IMR-90 (cell line): Measurements from ENCODE around the gene ENO3. TPM values are rescaled to one million over a fixed set of nuclear protein-coding genes. Genes with fewer than 3 reads are reported as not detected.

Source experiments
- ATAC-seq: fragments of 200-7000 bp; cut with Tn5 transposase; 2 replicates; pipeline ENCODE4 v1.9.1; 2020; ENCODE audit warnings: low read depth, mild to moderate bottlenecking, moderate library complexity
- BruUV-seq: library from RNA; stranded (reverse); fragments of 400-500 nt; replicated peaks from 2 replicates; lab custom pipeline; 2021; lab: Mats Ljungman, UMichigan
- CTCF ChIA-PET: fragments of 300-600 bp; formaldehyde crosslinking; extraction: SDS; loops from one replicate; lab custom pipeline; 2021; ENCODE audit warnings: antibody characterized with exemption; lab: Yijun Ruan, JAX
- POLR2A ChIA-PET: fragments of 300-600 bp; sonication (Branson Sonifier 250); formaldehyde crosslinking; loops from one replicate; lab custom pipeline; 2022; ENCODE audit warnings: antibody characterized with exemption; ENCODE audit not compliant: unreplicated experiment; lab: Charles Lee
- DNase-seq: peaks from one replicate; pipeline ENCODE4 v3.0.0; 2013
- H2AFZ ChIP-seq: replicated peaks from 2 replicates; pipeline ENCODE3; 2013; ENCODE audit warnings: low read length, mild to moderate bottlenecking; ENCODE audit not compliant: poor library complexity
- H2AK5ac ChIP-seq: 2 replicates; pipeline ENCODE4 v1.6.1; 2013; ENCODE audit warnings: low read depth, low read length, inconsistent platforms
- H2AK9ac ChIP-seq: replicated peaks from 2 replicates; pipeline ENCODE3; 2013; ENCODE audit warnings: mild to moderate bottlenecking, low read depth, low read length, moderate library complexity; ENCODE audit not compliant: poor library complexity
- H2BK120ac ChIP-seq: 2 replicates; pipeline ENCODE4 v1.6.1; 2013; ENCODE audit warnings: low read depth, low read length, inconsistent platforms
- H2BK15ac ChIP-seq: 3 replicates; pipeline ENCODE4 v1.6.1; 2013; ENCODE audit warnings: low read depth, low read length, inconsistent platforms
- H2BK20ac ChIP-seq: 2 replicates; pipeline ENCODE4 v1.6.1; 2013; ENCODE audit warnings: low read depth, mild to moderate bottlenecking, inconsistent platforms, low read length, moderate library complexity
- H2BK5ac ChIP-seq: 2 replicates; pipeline ENCODE4 v1.6.1; 2013; ENCODE audit warnings: mild to moderate bottlenecking, low read depth, low read length, inconsistent platforms; ENCODE audit not compliant: poor library complexity, severe bottlenecking
- H3K14ac ChIP-seq: replicated peaks from 2 replicates; pipeline ENCODE4 v1.6.1; 2013; ENCODE audit warnings: low read depth, low read length, inconsistent platforms
- H3K18ac ChIP-seq: 2 replicates; pipeline ENCODE4 v1.6.1; 2013; ENCODE audit warnings: low read depth, low read length, control low read depth
- H3K23ac ChIP-seq: 2 replicates; pipeline ENCODE4 v1.6.1; 2013; ENCODE audit warnings: low read depth, low read length, inconsistent platforms
- H3K27ac ChIP-seq: 2 replicates; pipeline ENCODE4 v1.5.1; 2013; ENCODE audit warnings: mild to moderate bottlenecking, control low read depth, low read length; ENCODE audit not compliant: insufficient read depth
- H3K27me3 ChIP-seq: 2 replicates; pipeline ENCODE4 v1.6.1; 2013; ENCODE audit warnings: low read length; ENCODE audit not compliant: control insufficient read depth, insufficient read depth
- H3K36me3 ChIP-seq: 2 replicates; pipeline ENCODE4 v1.6.1; 2013; ENCODE audit warnings: low read length, mixed read lengths; ENCODE audit not compliant: control insufficient read depth, insufficient read depth
- H3K4ac ChIP-seq: 2 replicates; pipeline ENCODE4 v1.6.1; 2013; ENCODE audit warnings: low read depth, low read length, inconsistent platforms
- H3K4me1 ChIP-seq: 2 replicates; pipeline ENCODE4 v1.6.1; 2013; ENCODE audit warnings: low read length, mixed read lengths; ENCODE audit not compliant: control insufficient read depth, insufficient read depth
- H3K4me2 ChIP-seq: 2 replicates; pipeline ENCODE4 v1.6.1; 2013; ENCODE audit warnings: low read depth, mild to moderate bottlenecking, control low read depth, low read length, moderate library complexity
- H3K4me3 ChIP-seq: 2 replicates; pipeline ENCODE4 v1.5.1; 2013; ENCODE audit warnings: low read depth, mild to moderate bottlenecking, control low read depth, low read length, moderate library complexity; ENCODE audit not compliant: insufficient read depth
- H3K56ac ChIP-seq: 2 replicates; pipeline ENCODE4 v1.6.1; 2013; ENCODE audit warnings: low read length, inconsistent platforms; ENCODE audit not compliant: insufficient read depth; ENCODE audit errors: extremely low read depth
- H3K79me1 ChIP-seq, 2 experiments: 2 replicates each; pipeline ENCODE4 v1.6.1; 2013; ENCODE audit warnings: low read length in 2 of 2, inconsistent platforms in 1 of 2, low read depth in 1 of 2
- H3K9ac ChIP-seq: 2 replicates; pipeline ENCODE4 v1.6.1; 2013; ENCODE audit warnings: low read depth, low read length, control low read depth
- H3K9me1 ChIP-seq: 2 replicates; pipeline ENCODE4 v1.6.1; 2013; ENCODE audit warnings: low read length, inconsistent platforms; ENCODE audit not compliant: insufficient read depth
- H3K9me3 ChIP-seq: 2 replicates; pipeline ENCODE4 v1.6.1; 2013; ENCODE audit warnings: low read length; ENCODE audit not compliant: control insufficient read depth, insufficient read depth
- H4K20me1 ChIP-seq: 2 replicates; pipeline ENCODE4 v1.6.1; 2013; ENCODE audit warnings: low read length, inconsistent platforms; ENCODE audit not compliant: insufficient read depth
- H4K5ac ChIP-seq: 2 replicates; pipeline ENCODE4 v1.6.1; 2013; ENCODE audit warnings: mild to moderate bottlenecking, low read depth, low read length, control low read depth
- H4K8ac ChIP-seq, 2 experiments: 2 replicates each; pipeline ENCODE4 v1.6.1; 2013; ENCODE audit warnings: low read depth in 2 of 2, low read length in 2 of 2, control low read depth in 1 of 2, inconsistent platforms in 1 of 2
- H4K91ac ChIP-seq: 2 replicates; pipeline ENCODE4 v1.6.1; 2013; ENCODE audit warnings: low read depth, low read length, inconsistent platforms; ENCODE audit not compliant: insufficient read depth
- MAZ ChIP-seq: IDR thresholded peaks from 2 replicates; pipeline ENCODE4 v1.6.1; 2012; ENCODE audit warnings: low read depth, mild to moderate bottlenecking, low read length, improper control_type of control experiment, moderate library complexity, borderline replicate concordance
- MXI1 ChIP-seq: IDR thresholded peaks from 2 replicates; pipeline ENCODE4 v1.6.1; 2012; ENCODE audit warnings: low read depth, mild to moderate bottlenecking, low read length, moderate library complexity, borderline replicate concordance
- POLR2A ChIP-seq: IDR thresholded peaks from 2 replicates; pipeline ENCODE4 v1.6.1; 2012; ENCODE audit warnings: mild to moderate bottlenecking, low read depth, low read length
- RAD21 ChIP-seq: IDR thresholded peaks from 2 replicates; pipeline ENCODE4 v1.6.1; 2012; ENCODE audit warnings: low read length, improper control_type of control experiment
- RFX5 ChIP-seq: IDR thresholded peaks from 2 replicates; pipeline ENCODE4 v1.8.0; 2012; ENCODE audit warnings: low read depth, mild to moderate bottlenecking, low read length, moderate library complexity
- SMC3 ChIP-seq: fragments of 150-350 bp; IDR thresholded peaks from 2 replicates; pipeline ENCODE4 v1.6.1; 2016; ENCODE audit warnings: low read depth, mild to moderate bottlenecking, antibody characterized with exemption, low read length, moderate library complexity
- WGBS, 2 experiments: methylation state at CpG; one replicate each; pipeline versions ENCODE4 v1.1.5 to v1.1.7; 2013; ENCODE audit warnings: missing lambda C conversion rate in 2 of 2; ENCODE audit not compliant: insufficient read length in 1 of 2; ENCODE audit errors: extremely low coverage in 2 of 2; 5-methylcytosine and 5-hydroxymethylcytosine counted together
- dilution Hi-C: fragments of 300-500 bp; cut with HindIII; formaldehyde crosslinking; loops from one replicate; pipeline ENCODE4 v1.14.3; 2018; ENCODE audit warnings: low sequenced_read_pairs; ENCODE audit not compliant: unreplicated experiment
- in situ Hi-C: fragments of 300-500 bp; cut with MboI; formaldehyde crosslinking; loops from 3 replicates; pipeline ENCODE4 v1.14.3; 2019; ENCODE audit warnings: low sequenced_read_pairs, inconsistent platforms, mixed read lengths
- intact Hi-C: fragments of 100-400 bp; cut with micrococcal nuclease; formaldehyde crosslinking; loops from 2 replicates; pipeline ENCODE4 v1.10.0; 2022
- polyA plus RNA-seq, 3 experiments: library from polyadenylated mRNA; depleted of rRNA; stranded (reverse); fragments of >200 nt; gene quantifications; 2 replicates each; pipeline ENCODE4 v1.2.3, GENCODE V29; 2012; ENCODE audit warnings: low replicate concordance in 1 of 3
- total RNA-seq: library from RNA; depleted of rRNA; stranded (reverse); fragments of >200 nt; gene quantifications from 2 replicates; pipeline ENCODE4 v1.2.3, GENCODE V29; 2012
- TF ChIP-seq, protein P1 (sequence below): fragments of 150-350 bp; IDR thresholded peaks from 2 replicates; pipeline ENCODE4 v1.6.1; 2016; ENCODE audit warnings: low read depth, mild to moderate bottlenecking, low read length, moderate library complexity, borderline replicate concordance
- TF ChIP-seq, protein P2 (sequence below): conservative IDR thresholded peaks from 2 replicates; pipeline ENCODE4 v1.5.1; 2012; ENCODE audit warnings: mild to moderate bottlenecking, low read depth, low read length, improper control_type of control experiment

The ENO3 gene
- total and polyA plus RNA-seq, 2 of the 4 experiments (the other 2 are of a cell fraction): 1.4 to 5.1 TPM

- dilution Hi-C loops: no loop called here
Measured at GRCh38 chr17:4942760-4943508, 8.0 kb upstream of the ENO3 start.

More at GRCh38 chr17:4942760-4943508, 8.0 kb upstream of the ENO3 start:
- Histone ChIP-seq H3K36me3 (peaks cover 46% of the 10 kb centered on the region), H2AK9ac (no peak overlapping the region), H4K20me1 (peaks cover 66% of the 10 kb centered on the region), H2AFZ (no peak overlapping the region), H2BK5ac (no peak overlapping the region), H3K18ac (no peak overlapping the region), H3K4me1 (peaks cover 19% of the 10 kb centered on the region), H3K27me3 (no peaks in the 10 kb centered on the region), H2AK5ac (no peak overlapping the region), H3K9me1 (peaks cover 15% of the 10 kb centered on the region; the same call in 1 of the 2 replicates), H4K91ac (no peak overlapping the region), H2BK15ac (no peak overlapping the region), H2BK120ac (no peak overlapping the region), H4K5ac (no peak overlapping the region), H3K4me3 (no peak overlapping the region), H3K23ac (no peak overlapping the region), H3K9me3 (no peaks in the 10 kb centered on the region), H2BK20ac (no peak overlapping the region), H3K79me1 (peaks cover 22 to 61% of the 10 kb centered on the region in 2 experiments; a peak in 3 of 4 replicates), H3K56ac (no peak overlapping the region), H3K4ac (no peak overlapping the region), H3K4me2 (no peak overlapping the region), H4K8ac (no peak overlapping the region), H3K14ac (no peak overlapping the region), H3K27ac (no peak overlapping the region), H3K9ac (no peak overlapping the region)
- intact Hi-C loops: no loop called here
- in situ Hi-C loops: no loop called here
- ChIA-PET POLR2A (no interaction called here), CTCF (no interaction called here)
- no TSS peak for BruUV-seq
- DNase-seq: no peak
- WGBS, 2 experiments: 86% methylated on average over 1 of the region's 13 CpGs; no CpG with 5 or more reads in 1 of the 2 experiments
- no peak for ATAC-seq
- TF ChIP-seq POLR2A (no peak), MXI1 (no peak), SMC3 (no peak), RFX5 (no peak), RAD21 (no peak), MAZ (no peak)
- TF ChIP-seq, protein P1, sequence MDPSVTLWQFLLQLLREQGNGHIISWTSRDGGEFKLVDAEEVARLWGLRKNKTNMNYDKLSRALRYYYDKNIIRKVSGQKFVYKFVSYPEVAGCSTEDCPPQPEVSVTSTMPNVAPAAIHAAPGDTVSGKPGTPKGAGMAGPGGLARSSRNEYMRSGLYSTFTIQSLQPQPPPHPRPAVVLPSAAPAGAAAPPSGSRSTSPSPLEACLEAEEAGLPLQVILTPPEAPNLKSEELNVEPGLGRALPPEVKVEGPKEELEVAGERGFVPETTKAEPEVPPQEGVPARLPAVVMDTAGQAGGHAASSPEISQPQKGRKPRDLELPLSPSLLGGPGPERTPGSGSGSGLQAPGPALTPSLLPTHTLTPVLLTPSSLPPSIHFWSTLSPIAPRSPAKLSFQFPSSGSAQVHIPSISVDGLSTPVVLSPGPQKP: no peak
- TF ChIP-seq, protein P2, sequence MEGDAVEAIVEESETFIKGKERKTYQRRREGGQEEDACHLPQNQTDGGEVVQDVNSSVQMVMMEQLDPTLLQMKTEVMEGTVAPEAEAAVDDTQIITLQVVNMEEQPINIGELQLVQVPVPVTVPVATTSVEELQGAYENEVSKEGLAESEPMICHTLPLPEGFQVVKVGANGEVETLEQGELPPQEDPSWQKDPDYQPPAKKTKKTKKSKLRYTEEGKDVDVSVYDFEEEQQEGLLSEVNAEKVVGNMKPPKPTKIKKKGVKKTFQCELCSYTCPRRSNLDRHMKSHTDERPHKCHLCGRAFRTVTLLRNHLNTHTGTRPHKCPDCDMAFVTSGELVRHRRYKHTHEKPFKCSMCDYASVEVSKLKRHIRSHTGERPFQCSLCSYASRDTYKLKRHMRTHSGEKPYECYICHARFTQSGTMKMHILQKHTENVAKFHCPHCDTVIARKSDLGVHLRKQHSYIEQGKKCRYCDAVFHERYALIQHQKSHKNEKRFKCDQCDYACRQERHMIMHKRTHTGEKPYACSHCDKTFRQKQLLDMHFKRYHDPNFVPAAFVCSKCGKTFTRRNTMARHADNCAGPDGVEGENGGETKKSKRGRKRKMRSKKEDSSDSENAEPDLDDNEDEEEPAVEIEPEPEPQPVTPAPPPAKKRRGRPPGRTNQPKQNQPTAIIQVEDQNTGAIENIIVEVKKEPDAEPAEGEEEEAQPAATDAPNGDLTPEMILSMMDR: no peak
